Hematopoietic multipotent progenitor cell treated with erythropoietin and hydrocortisone succinate and interleukin-3 and kit ligand, for 8 days (in vitro differentiated cells): Measurements from ENCODE around the gene LAMA5.

Source experiments
- DNase-seq: peaks from one replicate; pipeline ENCODE4 v3.0.0-alpha.2; 2015

The LAMA5 gene

DNA sequence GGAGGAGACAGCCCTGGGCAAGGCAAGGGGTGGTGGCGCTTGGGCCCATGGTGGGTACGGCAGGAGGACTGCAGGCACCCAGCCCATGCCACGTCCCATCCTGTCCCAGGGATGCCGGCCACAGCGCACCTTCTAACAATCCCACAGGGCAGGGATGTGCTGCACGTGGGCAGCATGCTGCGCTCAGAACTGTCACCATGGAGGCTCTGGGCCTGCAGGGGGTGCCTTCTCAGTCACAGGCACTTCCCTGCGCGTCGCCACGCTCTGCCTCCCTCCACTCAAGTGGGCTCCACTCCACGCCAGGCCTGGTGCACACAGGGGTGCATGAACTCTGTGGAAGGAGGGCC is 37.6 kb upstream of the LAMA5 start:
- no peak for DNase-seq

DNA sequence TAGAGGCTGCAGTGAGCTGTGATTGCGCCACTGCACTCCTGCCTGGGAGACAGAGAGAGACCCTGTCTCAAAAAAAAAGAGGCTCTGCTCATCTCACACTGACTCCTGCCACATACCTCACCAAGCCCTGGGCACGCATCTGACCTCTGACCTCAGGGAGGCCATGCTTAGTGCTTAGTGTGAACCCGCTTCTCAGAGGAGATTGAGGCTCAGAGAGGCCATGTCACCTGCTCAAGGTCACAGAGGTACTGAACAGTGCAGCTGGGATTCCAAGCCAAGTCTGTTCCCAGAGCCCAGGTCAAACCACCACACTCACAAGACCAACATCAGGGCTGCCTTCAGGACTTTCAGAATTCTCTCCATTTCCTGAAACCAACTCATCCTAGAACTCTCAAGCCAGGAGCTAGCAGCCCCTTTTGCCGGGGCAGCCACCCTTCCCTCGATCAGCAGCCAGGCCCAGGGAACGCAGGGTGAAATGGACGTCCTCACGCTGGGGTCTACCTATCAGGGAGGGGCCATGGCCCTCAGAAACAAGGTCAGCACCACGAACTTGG is 37.1 kb upstream of the LAMA5 start:
- no peak for DNase-seq

DNA sequence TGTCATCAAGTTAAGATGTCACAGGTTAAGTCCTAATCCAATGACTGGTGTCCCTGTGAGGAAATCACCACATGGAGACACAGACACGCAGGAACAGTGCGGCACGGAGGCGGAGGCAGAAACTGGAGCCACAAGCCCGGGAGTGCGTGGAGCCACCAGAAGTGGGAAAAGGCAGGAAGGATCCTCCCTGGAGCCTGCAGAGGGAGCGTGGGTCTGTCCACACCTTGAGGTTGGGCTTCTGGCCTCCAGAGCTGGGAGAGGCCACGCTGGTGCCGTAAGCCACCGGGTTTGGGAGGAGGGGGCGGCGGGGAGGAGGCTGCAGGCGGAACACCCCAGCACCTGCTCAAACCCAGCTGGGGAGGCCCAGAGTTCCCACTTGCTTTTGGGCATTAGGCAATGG is 36.2 kb upstream of the LAMA5 start:
- DNase-seq: no peak

DNA sequence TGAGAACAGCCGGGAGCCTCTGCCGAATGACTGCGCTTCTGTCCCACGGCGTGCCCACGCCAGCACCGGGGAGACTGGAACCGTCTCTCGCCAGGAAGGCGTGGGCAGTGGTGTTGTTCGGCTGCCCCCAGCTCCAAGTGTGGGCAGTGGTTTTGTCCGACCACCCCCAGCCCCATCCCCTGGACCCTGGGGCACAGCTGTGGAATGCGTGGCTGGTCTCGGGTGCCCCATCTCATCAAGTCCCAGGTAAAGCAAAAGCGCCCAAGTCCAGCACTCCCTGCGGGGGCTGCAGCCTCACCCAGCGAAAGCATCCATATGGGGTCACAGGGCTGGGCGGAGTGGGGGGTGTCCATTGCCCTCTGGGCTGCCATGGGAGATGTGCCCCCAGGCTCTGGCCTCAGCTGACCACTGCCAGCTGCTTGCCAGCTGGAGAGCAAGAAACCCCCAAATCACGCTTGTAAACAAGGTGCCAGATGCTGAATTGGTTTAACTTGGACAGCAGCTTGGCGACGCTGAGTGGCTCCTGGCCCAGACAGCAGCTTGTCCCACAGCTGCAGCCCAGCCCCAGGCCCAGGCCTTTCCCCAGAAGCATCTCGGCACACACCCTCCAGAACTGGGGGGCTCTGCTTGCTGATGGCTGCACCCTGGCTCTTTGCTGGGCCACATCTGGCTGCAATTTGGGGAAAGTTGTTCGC is 35.5 kb upstream of the LAMA5 start:
- no peak for DNase-seq

DNA sequence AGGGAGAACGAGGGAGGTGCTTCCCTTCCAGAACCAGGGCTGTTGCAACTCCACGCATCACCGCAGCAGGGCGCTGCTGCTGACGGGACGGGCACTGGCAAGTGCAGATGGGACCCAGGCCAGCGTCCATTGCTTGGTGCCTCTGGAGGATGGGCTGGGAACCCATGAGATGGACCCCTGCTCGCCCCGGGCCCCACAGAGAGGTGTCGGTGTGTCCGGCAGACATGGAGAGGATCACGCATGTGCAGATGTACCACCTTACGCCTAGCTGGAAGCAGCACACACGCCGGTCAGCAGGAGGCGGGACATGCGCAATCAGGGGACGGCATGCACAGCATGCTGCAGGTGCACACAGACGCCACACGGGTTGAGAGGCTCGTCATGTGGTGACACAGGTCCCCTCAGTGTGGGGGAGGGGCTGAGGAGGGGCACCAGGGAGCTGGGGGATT is 34.2 kb upstream of the LAMA5 start:
- no peak for DNase-seq

DNA sequence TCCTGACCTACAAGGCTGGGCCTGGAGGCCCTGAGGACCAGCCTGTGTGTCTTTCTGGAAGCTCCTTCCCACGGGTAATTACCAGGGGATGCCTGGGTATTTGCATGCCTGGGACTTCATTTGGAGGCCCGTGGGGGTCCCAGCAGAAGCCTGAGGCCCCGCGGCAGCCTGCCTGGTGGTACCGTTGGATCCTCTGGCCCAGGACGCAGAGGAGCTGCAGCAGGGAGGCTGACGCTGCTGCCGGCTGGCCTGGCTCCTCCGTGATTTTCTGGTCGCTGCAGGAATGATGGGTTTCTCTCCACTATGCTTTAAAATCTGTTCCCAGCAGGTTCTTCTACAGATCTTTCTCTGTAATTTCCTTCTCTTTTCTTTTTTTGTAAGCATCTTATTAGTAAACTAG is 33.4 kb upstream of the LAMA5 start:
- no peak for DNase-seq

DNA sequence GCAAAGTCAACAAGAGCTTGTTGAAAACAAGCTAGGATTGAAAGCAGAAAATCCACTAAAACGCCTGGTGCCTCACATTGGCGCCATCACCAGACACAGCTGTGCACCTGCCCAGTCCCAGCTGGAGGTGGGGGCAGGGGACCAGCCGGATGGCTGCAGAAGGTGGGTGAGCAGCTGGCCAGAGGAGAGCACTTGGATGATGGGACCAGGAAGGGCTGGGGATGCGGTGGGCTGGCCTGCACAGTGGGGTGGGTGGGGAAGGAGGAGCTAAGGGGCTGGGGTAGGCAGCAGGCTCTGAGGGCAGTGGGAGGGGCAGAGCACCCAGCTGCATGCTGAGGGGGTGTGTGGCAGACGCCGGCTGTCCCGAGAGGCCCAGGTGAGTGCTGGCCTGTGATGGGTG is 32.9 kb upstream of the LAMA5 start:
- DNase-seq: no peak

DNA sequence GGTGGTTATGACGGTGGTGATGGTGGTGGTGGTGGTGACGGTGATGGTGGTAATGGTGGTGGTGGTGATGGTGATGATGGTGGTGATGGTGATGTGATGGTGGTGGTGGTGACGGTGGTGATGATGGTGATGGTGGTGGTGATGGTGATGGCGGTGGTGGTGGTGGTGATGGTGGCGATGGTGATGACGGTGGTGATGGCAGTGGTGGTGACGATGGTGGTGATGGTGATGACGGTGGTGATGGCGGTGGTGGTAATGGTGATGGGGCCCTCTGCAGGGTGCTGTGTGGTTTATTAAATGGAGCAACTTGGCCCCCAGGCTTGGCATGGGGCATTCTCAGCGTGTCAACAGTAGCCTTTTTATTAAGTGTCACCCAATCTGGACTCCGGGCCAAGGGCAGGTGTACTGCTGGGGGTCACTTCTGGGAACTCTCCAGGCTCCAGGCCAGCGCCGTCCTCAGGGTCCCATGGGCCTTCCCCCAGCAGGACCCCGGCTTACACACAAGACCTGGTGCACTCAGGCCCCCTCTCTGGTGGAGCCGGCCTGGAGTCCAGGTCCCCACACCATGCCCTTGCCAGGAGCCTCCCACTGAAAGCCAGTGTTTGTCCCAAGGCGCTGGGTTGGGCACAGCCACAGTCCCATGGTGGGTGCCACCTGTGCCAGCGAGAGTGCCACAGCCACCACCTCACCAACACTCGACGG is 31.2 kb upstream of the LAMA5 start:
- no peak for DNase-seq

DNA sequence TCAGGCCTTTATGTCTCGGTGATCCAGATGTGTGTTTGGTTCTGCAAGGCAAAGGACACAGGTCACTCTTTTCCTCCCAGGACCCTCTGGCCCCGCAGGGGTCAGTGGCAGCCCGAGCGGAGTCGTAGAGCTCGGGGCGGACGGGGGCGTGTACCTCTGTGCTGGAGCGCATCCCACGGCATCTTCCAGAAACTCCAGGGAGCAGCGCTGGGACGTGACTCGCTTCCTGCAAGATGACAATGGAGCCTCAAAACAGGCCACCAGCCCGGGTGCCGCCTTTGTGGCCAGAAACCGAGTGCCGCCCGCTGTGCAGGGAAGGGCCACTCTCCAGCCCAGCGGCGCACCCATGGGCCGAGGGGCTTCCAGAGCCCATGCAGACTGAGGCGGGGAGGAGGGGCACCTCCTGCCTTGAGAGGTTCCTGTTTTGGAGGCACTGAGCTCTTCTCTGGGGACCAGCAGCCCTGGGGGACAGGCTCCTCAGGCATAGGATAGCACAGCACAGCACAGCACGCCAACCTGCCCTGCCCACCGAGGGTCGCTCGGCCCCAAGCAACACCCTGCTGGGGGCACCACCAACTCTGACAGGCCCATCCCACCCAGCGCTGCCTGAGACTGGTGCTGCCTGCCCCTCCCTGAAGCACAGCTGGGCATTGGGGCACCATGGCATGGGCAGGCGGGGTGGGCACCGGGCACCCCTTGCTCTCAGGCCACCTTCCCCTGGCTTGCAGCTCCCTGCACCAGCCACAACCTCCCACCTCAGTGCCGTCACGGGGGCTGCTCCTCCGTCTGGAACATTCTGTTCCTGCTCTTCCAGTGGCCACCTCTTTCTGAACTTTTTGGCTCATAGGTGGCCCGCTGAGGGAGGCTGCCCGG is 29.5 kb upstream of the LAMA5 start:
- no peak for DNase-seq

DNA sequence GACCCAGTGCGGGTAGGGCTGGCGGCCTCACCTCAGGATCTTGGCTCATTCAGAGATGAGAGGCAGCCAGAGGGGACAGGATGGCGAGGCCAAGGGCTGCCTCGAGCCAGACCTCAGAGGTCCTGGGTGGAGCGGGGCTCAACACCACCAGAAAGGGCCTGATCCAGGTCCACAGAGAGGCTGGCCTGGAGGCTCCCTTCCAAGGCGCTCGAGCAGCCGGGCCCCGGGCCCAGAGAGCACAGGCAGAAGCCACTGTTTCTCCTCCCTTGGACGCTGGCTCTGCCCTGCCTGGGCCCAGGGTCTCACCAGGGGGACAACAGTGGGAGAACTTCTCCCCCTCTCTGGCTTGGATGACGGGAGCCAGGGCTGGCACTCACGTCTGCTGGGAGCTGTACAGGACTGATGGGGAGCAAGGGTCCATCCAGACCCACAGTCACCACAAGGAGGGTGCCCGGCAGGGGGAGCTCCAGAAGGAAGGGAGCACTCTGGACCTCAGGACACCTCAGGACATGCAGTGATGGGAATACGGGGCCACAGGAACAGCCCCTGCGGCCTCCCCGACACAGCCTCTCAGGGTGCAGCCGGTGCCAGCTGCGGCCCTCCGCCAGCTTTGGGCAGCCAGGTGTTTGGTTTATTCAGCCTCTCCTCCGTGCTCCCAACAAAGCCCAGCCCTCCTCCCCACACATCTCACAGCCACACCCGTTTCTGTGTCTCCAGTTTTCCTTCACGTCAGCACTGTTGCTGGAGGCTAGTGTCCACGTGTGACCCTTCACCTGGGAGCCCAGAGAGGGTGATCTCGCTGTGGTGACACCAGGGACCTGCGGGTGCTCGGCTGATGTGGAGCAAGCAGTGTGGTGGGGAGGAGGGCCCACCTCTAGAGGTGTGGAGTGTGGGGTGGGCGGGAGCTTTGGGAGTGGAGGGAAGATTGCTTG is 28.5 kb upstream of the LAMA5 start:
- DNase-seq: no peak

DNA sequence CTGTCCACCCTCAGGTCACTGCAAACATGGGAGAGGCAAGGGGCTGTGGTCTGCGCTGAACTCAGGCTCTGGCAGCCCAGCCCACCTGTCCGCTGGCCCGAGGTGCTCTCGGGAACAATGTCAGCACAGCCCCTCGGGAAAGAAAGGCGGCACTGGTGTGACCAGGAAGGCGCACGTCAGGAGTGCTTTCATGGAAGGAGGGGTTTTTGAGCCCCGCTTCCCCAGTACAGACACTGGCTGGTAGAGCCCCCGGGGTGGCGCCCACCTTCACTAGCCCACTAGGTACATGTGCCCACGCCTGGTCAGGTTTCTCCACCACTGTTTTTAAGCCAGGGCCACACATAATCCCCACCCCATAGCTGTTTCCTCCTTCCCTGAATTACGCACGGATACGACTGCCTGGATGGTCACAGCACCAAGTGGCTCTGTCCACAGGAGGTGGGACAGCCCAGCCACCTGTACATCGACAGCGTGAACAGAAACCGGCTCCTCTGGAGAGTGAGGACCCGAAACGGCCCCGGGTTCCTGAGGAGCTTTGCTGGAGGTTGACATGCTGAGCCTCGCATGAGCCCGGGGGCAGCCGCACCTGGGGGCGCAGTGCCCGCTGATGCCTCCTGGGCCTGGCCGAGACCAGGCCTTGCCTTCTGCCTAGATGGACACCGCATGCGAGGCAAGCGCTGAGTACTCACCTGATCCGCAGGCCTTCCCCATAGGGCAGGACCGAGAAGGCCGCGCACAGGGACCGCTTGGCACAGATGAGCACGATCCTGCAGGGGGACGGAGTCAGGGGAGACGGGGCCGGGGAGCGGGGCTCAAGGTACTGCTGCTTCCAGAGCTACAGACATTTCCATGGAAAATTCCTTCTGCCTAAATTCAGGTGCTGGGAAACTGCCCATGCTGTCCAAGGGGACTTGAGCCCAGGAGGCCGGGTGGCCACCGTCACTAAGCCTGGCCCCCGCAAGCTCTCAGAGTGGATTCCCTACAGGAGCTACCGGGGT is 27.4 kb upstream of the LAMA5 start:
- DNase-seq: no peak

DNA sequence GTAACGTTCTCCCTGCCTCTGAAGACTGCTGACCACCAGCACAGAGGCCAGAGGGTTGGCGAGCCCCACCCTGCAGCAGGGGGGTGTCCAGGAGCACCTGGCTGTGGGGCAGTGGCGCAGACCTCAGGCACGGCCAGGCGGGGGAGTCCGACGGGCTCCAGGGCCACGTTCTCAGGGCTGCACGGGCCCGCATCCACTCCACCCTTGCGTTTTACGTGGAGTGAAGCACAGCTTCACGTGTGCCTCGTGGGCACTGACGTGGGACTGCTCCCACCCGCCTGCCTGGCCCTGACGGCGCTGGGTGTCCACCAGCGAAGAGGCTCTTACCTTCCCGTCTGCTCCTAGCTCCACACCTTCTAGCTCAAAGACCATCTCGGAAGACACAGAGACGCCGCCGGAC is 26.7 kb upstream of the LAMA5 start:
- DNase-seq: no peak

DNA sequence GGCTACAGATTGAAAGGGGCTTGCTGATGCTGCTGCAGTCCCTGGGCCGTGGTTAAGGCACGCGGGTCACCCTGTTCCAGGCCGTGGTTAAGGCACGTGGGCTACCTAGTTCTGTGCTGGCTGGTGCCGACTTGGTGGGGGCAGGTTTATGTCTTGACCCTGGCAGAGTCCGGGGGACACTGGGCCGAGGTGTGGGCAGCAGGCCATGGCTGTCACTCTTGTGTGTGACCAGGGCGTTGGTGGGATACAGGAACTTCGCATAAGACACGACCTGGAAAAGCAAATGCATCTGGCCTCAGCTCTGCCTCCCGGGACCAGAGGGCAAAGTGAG is 26.2 kb upstream of the LAMA5 start:
- no peak for DNase-seq

DNA sequence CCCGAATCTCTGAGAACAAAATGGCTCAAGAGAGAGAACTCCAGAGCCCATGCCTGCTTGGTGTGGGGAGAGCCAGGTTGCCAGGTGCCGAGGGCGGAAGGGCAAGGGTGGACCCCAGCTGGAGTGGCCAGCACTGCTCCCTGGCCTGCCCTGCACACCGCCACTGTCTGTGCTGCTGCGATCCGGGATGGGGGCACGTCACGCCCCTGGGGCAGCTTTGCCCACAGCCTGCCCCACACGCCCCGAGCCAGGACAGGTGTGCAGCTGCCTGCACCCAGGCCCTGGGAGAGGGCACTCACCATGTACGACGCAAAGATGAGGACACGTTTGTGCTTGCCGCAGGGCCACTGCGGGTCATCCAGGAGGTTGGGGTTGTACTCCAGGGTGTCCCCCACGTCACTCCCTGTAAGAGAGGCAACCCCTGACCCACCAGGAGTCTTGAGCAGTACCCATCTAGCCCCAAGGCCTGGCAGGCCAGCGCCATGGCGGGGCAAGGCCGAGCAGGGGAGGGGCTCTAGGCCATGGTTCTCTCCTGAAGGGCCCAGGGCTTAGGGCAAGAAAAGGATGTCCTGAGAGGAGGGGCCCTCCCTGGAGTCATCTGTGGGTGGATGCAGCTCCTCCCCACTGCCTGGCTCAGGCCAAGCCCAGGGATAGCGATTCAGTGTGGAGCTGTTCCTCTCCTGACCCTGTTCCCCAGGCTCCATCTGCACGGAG is 25.7 kb upstream of the LAMA5 start:
- no peak for DNase-seq

DNA sequence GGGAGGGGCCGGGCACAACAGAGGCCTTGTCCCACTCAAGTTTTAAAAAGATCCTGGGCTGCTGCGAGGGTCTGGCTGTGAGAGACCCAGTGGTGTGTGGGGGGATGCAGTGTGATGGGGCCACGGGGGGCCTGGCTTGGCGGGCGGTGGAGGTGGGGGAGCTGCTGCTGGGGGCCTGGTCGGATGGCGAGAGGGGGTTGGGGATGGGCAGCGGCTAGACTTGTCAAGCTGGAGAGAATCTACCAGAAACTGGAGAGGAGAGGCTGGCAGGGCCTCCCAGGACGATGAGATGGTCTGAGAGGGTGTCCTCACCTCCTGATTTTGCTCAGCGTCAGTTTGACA is 24.9 kb upstream of the LAMA5 start:
- DNase-seq: no peak

DNA sequence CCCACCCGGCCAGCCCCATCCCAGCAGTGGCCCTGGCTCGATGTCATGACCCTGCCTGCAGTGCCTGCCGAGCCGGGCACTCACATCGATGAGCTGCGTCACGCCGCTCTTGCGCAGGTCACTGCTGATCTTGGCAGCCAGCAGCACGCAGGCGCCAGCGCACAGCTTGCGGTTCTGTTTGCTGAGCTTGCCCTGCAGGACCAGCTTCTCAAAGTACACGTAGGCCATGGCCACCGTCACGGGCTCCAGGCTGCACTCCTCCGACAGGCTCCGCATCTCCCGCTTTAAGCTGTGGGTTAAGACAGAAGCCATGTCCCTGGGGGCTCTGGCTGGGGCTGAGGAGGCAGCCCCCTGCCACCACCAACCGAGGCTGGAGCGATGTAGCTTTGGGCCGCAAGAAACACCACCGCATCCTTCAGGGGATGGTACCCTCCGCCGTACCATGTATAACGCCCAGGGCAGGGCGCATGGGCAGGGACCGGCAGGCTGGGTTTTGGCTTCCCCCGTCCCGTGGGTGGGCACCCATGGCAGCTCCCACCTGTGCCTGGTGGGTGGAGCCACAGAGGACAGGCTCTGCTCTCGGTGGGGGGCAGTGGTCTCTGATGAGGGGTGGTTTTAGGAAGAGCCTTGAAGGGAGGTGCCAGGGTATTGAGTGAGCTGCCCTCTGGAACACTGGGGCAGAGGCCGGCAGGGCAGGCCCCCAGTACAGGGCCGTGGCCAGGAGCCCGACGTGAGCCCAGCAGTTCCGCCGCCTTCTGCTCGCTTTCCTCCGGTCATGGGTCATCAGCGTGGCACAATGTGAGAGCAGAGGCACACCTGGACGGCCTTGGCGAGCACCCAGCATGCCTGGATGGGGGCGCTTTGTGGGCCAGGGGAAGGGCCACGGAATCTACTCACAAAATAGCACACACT is 24.3 kb upstream of the LAMA5 start:
- DNase-seq: no peak

DNA sequence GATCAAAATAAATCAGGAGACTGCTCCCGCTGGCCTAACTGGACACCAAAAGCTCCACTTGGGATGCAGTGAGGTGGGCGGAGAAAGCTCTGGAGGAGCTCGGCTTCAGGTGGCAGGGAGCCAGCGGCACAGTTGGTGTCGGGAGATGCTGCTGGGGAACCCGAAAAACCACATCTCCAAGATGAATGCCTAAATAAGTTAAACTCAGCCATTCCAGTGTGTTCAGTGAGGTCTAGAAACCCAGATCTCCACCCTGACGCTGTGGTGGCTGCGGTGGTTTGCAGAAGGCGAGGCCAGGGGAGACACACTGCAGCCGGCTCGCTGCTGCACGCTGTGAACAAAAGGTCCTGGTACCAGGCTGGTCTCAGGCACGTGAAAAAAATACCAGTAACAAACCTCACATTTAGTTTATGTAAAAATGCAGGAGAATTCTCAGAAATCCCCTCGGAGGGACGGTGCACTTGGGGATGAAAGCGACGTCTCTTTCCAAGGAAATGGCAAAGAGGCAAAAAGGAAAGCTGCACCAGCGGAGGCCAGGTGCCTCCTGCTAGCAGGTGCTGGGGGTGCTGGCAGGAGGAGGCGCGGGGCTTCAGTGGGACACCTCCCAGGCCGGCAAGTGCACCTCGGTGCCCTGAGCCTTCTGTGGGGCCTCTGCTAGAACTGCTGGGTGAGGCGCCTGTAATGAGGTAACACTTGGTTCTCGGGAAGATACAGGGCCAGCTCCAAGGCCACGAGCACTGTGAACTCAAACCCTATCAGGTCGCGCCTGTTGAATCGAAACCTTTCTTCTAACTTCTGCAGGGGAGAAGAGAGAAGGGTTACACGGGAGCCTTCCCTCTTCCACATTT is 23.4 kb upstream of the LAMA5 start:
- no peak for DNase-seq

DNA sequence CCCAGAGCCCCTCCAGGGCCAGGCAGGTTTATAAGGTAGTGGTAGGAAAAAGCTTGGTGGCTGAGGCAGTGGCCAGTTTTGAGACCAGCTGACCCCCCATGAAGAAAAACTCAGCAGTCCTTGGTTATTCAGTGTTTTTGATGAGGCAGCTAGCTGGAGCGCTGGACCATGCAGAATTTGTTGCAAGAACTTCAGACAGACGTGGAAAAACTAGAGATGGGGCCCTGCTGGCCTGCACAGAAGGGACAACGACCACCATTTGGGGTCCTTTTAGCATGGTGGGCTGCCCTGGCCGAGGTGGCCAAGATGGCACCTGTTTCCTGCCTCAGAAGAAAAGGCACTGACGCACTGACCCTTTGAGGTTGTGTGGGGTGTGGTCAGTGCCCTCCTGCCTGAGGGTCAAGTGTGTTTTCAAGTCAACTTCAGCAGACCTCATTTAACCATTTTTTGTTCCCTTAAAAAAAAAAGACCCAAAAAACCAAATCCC is 22.5 kb upstream of the LAMA5 start:
- no peak for DNase-seq
